Caki2 (cell line): ENCODE data around the gene DNMT3A. TPM values are rescaled to one million over a fixed set of nuclear protein-coding genes. Genes with fewer than 3 reads are reported as not detected.

Experiments
- DNase-seq: peaks from one replicate; pipeline ENCODE4 v3.0.0-alpha.2; 2015; ENCODE audit warnings: low read depth
- in situ Hi-C: cut with HindIII; loops from 2 replicates; pipeline ENCODE4 v1.10.0; 2016; ENCODE audit warnings: low sequenced_read_pairs, low pct_unique_long_range_greater_than_20kb, mixed read lengths
- total RNA-seq: library from RNA; depleted of rRNA; stranded (reverse); fragments of >200 nt; shearing (Covaris generic); gene quantifications from 2 replicates; pipeline ENCODE4 v1.2.3, GENCODE V29; 2014; ENCODE audit warnings: low replicate concordance

The DNMT3A gene
- total RNA-seq, 1 experiment from 2014 or later, result 4.9 TPM

- no peak for DNase-seq
- in situ Hi-C loops, result no loop called here
These were observed 41.7 kb downstream of the DNMT3A start for GRCh38 chr2:25300001-25300400.

DNA sequence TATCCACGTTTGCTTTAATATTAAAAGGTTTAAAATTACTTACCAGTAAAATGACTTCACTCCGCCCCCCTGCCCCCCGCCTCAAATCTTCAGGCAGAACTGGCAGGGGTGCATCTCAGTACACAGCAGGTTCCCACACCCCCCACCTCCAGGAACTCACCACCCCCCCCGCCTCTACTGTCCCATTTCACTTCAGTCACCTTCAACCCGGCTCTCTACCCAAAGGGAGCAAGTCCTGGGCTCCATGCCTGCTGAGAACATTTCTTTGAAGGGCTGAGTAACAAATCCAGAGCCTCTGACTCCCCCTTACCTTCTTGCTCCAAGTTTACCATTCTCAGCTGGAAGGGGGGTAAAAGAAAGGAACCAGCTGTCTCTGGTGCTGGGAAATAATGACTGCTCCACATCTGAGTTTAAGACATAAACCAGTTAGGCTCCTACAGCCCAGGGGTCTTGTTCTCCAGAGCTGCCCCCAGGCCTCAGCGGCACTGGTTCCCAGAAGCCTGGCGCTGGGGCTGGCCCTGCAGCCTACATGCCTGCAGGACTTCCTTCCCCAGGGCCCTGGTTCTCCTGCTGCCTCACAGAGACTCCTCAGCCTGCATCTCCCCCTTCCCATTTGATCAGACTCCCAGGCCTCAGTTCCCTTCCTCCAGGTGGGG is 42.8 kb downstream of the DNMT3A start:
- DNase-seq, result no peak
- in situ Hi-C loops, result no loop called here

DNA sequence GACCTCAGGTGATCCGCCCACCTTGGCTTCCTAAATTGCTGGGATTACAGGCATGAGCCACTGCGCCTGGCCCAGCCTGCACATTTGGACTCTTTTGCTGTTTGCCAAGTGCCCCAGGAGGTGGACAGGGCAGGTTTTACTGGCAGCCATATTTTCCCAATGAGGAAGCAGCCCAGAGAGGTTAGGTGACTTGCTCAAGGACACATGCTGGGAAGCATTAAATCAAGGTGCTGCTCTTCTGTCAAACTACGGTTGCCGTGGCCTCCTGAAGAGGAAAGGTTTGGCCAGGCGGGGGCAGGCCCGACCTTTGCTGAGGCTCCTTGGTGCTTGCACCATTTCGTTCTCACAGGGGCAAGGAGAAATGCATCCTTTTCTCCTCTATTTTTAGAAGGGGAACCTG is 44.0 kb downstream of the DNMT3A start:
- DNase-seq, result no peak
- in situ Hi-C loops, result no loop called here

DNA sequence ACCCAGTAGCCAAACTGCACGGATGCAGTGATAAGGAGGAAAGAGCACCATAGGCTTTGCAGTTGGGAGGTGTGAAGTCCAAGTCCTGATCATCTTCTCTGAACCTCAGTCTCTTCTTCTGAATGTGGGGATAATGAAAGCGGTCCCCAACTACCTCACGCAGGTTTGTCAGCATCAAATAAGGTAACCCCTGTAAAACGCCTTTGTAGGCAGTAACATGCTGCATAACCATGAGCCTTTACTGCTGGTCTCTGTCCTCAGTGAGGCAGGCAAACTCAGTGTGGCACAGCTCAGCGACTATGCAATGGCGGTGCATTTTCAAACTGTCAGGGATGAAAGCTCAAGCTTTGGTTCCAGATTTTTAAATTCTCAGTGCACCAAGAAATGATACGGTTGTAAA is 46.1 kb downstream of the DNMT3A start:
- in situ Hi-C loops, result no loop called here
- no peak for DNase-seq

DNA sequence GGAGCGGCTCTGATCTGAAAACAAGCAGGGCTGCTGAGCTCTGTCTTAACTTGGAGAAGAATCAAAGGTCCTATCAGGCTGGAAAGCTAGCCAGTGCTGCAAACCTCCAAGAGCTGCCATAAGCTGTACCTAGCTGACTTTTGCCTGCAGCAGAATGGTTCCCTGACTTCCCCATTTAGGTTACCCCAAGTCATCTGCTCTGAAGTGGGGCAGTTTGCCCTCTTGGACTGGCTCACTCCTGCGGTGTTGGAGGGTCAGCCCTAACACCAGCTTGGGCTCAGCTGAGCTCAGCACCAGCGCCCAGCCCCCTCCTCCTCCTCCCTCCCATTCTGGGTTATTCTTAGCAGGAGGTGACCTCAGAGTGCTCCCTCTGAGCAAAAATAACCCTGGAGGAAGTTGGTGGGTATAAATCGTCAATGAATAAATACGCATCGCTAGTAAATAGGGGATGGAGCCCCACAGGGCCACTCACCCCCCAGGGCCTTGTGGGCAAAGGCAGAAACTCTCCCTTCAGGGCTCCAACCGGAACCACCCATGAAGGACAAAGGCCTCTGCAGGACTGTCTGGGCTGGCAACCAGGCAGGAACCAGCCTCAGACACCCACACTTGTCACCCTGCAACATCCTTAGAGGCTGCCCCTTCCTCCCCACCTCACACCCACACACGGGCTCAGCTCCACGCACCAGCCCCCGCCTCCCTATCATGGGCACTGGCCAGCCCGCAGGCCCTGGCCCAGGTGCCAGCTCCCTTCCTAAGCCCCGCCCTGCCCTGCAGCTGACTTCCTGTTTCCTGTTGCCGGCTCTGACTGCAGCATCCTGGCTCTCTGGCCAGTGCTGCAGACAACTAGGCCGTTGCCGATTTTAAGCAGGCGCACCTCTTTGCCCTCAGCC is 46.9 kb downstream of the DNMT3A start:
- no peak for DNase-seq

DNA sequence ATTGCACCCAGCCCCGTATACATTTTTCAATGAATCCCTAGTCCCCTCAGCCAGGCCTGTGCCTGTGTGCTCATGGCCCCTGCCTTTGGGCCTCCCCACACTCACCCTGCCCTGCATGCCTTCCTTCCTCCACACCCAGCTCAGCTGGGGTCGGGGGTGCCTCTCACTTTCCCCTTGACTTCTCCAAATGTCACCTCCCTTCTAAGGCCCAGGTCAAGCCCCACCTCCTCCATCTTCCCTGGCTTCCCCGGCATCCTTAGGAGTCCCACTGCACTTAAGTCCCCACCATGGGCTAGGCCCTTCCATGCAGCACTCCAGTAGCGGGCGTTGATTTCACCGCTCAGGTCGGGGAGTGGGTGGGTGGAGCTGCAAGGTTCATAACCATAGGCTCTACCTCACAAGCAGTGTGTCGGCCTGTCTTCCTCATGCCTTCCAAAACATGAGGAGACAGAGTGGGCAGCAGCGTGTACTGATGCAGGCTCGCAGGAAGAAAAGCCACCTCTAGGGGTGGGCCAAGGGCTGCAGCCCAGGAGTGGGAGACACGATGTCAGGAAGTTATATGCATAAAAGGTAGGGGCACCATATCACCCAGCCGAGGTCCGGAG is 47.7 kb downstream of the DNMT3A start:
- no peak for DNase-seq
- in situ Hi-C loops, result no loop called here

More for the DNA sequence above, 46.9 kb downstream of the DNMT3A start:
- in situ Hi-C loops, result no loop called here

GRCh38 chr2:25293145-25293544 is 48.6 kb downstream of the DNMT3A start:
- in situ Hi-C loops, result no loop called here
- DNase-seq, result no peak

DNA sequence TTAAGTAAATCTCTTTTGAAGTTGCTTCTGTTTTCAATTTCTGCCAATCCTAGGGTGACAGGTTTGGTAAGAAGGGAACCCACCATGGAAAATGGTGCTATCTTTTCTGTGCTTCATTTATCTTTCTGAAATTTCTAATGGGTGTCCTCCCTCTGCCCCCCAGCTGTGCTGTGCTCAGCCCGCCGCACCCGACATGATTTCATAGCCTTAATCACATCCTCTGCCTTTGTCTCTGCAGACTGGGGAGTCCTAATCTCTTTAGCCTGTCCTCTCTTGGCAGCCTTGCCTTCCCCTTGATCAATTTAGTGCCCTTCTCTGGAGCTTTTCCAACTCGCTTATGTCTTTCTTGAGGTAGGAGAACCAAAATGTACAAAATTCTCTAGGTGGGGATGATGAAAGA is 49.3 kb downstream of the DNMT3A start:
- in situ Hi-C loops, result no loop called here
- no peak for DNase-seq

- in situ Hi-C loops, result no loop called here
- DNase-seq, result no peak
These were observed 50.8 kb downstream of the DNMT3A start for GRCh38 chr2:25290811-25291495.

GRCh38 chr2:25286723-25287483 is 54.8 kb downstream of the DNMT3A start:
- no peak for DNase-seq
- in situ Hi-C loops, result no loop called here

- in situ Hi-C loops, result no loop called here
- DNase-seq, result no peak
These were observed 55.7 kb downstream of the DNMT3A start for GRCh38 chr2:25286025-25286400.

- no peak for DNase-seq
- in situ Hi-C loops, result no loop called here
These were observed 56.3 kb downstream of the DNMT3A start for GRCh38 chr2:25285265-25286024.

DNA sequence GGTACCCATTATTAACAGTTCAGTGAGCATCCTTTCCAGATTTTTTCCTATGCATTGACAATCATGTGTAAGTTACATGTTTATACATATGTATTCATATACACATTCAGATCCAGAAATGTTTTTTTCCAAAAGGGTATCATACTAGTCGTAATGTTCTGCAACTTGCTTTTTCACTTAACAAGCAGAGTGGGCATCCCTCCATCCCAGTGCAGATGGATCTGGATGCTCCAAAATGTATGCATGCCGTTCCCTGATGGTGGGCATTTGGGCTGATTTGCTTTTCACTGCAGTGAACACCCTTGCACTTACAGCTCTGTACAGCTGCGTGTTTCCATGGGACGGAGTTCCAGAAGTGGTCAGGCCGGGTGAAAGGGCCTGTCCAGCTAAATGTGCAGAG is 57.0 kb downstream of the DNMT3A start:
- in situ Hi-C loops, result no loop called here
- no peak for DNase-seq

DNA sequence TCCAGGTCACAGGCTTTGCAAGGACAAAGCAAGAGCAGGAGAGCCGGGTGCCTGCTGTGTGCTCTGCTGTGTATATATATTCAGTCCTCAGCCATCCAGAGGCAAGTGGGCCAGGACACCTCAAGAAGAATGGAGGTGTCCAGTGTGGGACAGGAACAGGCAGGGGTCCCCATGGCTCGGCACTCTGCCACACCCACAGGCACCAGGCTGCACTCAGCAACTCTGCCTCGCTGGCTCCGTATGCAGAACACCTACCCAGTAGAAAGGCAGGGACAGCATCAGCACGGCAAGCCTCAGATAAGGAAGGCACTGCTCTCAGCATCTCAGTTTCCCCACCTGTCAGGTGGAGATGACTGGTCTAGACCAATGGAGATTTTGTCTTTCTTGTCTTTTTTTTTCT is 57.8 kb downstream of the DNMT3A start:
- in situ Hi-C loops, result no loop called here
- DNase-seq, result no peak

- DNase-seq, result no peak
- in situ Hi-C loops, result no loop called here
These were observed 59.8 kb downstream of the DNMT3A start for GRCh38 chr2:25281941-25282340.

DNA sequence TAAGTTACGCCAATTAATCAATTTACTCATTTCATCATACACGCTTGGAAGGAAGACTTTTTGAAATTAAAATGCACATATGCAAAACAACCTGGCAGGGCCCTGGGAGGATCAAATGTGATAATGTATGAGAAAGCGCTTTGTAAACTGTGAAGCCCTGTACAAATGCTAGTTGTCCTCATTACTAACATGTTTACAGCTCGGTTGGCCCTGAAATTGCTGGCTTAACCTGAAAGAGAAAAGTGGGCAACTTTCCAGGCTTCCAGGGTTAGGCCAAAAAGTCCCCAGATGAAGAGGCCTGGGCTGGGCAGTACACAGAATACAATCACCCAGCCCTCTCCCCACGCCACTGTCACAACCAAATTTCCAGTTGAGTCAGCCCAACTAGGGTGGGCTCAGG is 60.2 kb downstream of the DNMT3A start:
- in situ Hi-C loops, result no loop called here

GRCh38 chr2:25280051-25280687 is 61.6 kb downstream of the DNMT3A start:
- in situ Hi-C loops, result no loop called here
- no peak for DNase-seq

More for the DNA sequence above, 60.2 kb downstream of the DNMT3A start:
- no peak for DNase-seq
